ENCODE measurements around the gene DLX6. TPM values are rescaled to one million over a fixed set of nuclear protein-coding genes. Genes with fewer than 3 reads are reported as not detected.

The DLX6 gene
- total RNA-seq, 4 donors from 2014 or later, result not detected

DNA sequence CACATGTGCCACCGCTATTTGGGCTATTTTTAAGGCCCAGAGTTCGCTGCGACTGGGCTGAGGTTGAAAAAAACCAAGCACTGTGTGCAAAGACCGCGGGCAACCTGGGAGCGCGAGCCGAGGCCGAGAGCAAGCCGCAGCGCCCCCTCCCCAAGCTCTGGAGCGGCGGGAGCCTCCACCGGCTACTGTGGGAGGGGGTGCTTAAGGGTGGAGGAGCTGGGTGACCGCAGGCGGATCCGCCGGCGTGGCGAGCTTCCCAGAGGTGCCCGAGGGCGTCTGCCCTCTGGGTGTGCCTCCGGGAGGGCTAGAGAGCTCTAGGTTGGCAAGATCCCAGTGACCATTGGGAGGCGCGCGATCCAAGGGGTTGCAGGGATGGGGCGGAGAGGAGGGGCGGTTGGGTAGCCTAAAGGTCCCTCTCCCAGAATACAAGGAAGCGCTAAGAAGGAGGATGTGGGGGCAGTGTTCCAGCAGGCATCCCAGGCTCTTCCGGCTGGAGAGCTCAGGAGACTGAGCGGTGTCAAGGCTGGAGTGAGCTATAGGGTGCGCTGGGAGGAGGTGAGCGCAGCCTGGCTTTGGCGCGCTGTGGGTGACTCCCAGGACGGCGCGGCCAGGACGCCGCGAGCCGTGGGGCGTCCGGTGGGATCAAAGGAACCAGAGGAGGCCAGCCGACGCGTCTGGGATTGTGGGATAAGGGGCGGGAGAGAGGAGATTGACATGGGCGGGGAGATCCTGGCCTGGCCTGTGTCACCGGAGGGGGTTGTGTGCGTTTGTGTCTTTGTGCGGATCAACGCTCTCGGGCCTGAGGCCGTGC, 11.2 kb downstream of the DLX6 start:
- TF ChIP-seq, protein P1, sequence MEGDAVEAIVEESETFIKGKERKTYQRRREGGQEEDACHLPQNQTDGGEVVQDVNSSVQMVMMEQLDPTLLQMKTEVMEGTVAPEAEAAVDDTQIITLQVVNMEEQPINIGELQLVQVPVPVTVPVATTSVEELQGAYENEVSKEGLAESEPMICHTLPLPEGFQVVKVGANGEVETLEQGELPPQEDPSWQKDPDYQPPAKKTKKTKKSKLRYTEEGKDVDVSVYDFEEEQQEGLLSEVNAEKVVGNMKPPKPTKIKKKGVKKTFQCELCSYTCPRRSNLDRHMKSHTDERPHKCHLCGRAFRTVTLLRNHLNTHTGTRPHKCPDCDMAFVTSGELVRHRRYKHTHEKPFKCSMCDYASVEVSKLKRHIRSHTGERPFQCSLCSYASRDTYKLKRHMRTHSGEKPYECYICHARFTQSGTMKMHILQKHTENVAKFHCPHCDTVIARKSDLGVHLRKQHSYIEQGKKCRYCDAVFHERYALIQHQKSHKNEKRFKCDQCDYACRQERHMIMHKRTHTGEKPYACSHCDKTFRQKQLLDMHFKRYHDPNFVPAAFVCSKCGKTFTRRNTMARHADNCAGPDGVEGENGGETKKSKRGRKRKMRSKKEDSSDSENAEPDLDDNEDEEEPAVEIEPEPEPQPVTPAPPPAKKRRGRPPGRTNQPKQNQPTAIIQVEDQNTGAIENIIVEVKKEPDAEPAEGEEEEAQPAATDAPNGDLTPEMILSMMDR (IDR thresholded peaks at IDR 0.05; ENCODE audit: low read depth), result no peak

DNA sequence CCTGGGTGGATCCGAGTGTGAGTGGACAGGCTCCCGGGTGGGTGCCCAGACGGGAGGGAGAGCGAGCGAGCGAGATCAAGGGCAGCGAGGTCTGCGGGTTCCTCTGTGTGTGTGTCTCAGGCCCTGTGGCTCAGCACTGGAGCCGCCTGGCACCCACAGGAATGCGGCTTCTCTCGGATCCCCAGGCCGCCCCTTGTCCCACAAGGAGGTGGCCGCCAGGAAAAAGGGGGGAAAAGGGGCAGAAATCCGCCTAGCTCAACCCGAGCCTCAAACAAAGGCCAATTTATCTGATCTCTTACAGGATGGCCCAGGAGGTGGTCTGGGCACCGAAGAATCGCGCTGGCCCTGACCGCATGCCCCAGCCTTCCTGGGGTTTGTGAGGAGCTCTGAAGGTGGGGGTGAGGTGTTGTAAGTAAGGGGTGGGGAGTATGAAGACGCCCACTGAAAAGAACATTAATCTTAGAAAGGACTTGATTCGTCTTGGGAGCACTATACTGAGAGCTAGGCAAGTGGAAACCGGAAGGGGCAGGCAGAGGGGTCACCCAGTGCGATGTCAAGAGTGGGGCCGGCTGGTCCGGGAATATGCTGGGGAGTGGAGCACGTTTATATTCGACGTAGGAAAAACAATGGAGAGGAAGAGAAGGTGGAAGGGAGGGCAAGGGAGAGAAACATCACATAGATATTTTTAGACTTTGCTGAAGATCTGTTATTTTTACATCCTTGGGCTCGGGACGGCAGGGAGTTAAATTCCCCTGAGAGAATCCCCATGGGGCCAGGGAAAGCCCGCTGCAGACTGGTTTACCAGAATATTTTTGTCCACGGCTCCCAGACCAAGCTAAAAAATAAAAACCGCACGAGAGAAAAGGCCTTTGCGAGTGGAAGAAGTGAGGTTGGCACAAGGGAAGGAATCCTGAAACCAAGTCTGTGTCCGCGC, 12.1 kb downstream of the DLX6 start:
- TF ChIP-seq, protein P1 (IDR thresholded peaks at IDR 0.05; ENCODE audit: low read depth), result no peak

DNA sequence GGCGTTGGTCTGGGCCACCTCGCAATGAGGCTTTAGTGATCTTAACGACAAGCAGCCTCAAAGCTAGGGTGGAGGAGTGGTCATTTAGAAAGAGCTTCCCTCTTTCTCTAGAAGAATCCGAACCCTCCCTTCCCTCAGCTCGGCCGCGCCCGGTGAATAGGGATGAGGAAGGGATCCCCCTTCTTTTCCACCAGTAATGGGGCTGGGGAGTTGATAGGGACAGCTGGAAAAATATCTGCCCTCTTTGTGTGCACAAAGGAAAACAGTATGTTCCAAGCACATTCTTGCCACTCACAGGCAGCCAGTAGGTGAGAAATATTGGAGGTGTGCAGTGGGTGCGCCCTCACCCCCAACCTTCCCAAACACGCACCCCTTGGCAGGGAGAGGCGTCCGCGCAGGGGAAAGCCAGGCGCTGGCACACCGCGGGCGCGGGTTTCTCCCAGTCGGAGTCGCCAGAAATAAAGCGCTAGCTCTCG, 12.8 kb downstream of the DLX6 start:
- TF ChIP-seq, protein P1 (IDR thresholded peaks at IDR 0.05; ENCODE audit: low read depth), result no peak

DNA sequence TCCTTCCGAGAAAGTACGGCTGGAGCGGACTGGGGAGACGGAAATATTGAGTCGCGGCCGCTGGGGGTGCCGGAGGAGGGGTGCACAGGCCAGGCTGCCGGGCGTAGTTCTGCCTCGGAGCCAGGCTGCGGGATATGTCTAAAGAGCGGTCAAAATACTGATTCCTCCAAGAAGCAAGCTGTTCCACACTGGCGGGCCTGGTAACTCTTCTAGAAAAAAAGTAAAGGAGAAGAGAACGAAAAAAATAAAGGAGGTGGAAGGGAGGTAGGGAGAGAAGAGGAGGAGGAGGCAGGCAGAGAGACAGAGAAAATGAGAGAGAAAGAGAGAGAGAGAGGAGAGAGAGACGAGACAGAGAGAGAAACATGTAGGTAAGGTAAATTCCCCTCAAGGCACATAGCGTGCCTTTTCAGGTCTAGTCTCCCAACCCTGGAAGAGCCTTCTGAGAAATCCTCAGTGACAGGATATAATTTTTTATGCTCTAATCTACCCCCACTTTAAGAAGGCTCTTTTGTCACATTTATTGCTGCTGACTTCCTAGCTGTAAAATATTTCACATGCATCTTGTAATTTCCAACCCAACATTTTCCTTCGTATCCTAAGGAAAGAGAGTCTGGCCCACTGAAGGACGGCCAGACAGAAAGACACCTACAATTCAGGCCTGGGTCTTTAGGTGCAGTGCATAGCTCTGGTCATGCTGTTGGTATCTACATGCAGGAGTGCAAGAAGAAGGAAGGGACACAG, 13.6 kb downstream of the DLX6 start:
- TF ChIP-seq, protein P1 (IDR thresholded peaks at IDR 0.05; ENCODE audit: low read depth), result no peak

DNA sequence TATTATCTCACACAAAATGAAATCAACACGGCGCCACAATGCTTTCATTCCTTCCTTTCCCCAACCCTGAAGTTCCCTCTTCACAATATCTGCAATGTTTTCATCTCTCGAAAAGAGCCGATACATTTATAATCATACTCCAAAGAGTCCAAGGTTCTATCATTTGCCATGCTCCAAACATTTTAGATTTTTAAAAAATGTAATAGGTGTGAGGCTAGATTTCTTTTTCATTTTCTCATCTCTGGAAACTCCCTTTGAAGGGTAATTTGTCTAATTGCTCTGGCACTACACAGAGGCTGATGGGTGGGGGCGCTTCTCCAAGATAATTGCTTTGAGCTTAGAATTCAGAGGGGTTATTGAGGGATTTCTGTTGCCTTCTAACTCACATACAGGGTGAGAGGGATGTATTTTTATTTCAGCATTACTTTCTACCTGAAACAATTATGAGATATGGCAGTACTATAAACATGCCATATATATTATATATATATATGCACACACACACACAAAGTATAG, 14.4 kb downstream of the DLX6 start:
- TF ChIP-seq, protein P1 (IDR thresholded peaks at IDR 0.05; ENCODE audit: low read depth), result no peak

DNA sequence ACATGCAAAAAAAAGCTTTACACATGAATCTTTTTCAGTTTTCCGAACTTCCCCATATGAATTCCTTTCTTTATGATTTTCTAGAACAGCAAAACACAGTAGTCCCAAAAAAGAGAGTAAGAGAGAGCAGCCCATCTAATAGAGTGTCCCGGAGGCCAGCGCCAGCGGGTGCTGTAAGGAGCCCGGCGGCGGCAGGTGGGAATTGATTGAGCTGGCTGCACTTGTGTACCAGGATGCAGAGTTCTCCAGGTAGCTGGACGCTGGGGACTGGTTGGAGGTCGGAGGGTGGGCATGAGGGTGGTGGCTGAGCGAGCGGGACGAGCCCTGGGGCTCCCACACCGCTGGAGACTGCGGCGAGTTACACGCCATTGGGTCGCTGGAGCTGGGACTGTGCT, 15.2 kb downstream of the DLX6 start:
- TF ChIP-seq, protein P1 (IDR thresholded peaks at IDR 0.05; ENCODE audit: low read depth), result no peak
